ENCODE data around the gene FEM1A.
"Not testable (repeated sequence)": the region's sequence is repeated elsewhere in the genome, so short reads cannot be mapped to it uniquely, and the experiment has no call there.

The FEM1A gene

GRCh38 chr19:4791183-4792018, at the start of gene FEM1A:
TSS of gene FEM1A (plus strand) at chr19:4791734. CDS start at chr19:4791855, 121 bp downstream.
- DNase-seq, result peak; percentile 100
- in situ Hi-C loops (cut with HindIII; ENCODE audit: low pct_ligation_motif_present, low pct_unique_long_range_greater_than_20kb, low sequenced_read_pairs), result no loop called here

- DNase-seq, result no peak
- in situ Hi-C loops (cut with HindIII; ENCODE audit: low pct_ligation_motif_present, low pct_unique_long_range_greater_than_20kb, low sequenced_read_pairs), result no loop called here
Observed at GRCh38 chr19:4742723-4743646, 48.5 kb upstream of the FEM1A start.

GRCh38 chr19:4744451-4745174, 46.9 kb upstream of the FEM1A start:
- no peak for DNase-seq
- in situ Hi-C loops (cut with HindIII; ENCODE audit: low pct_ligation_motif_present, low pct_unique_long_range_greater_than_20kb, low sequenced_read_pairs), result no loop called here

- DNase-seq; in situ Hi-C loops (cut with HindIII; ENCODE audit: low pct_ligation_motif_present, low pct_unique_long_range_greater_than_20kb, low sequenced_read_pairs): not testable (repeated sequence)
Observed at GRCh38 chr19:4745175-4745574, 46.4 kb upstream of the FEM1A start.

- in situ Hi-C loops (cut with HindIII; ENCODE audit: low pct_ligation_motif_present, low pct_unique_long_range_greater_than_20kb, low sequenced_read_pairs), result no loop called here
- no peak for DNase-seq
Observed at GRCh38 chr19:4745986-4746385, 45.5 kb upstream of the FEM1A start.

- no peak for DNase-seq
- in situ Hi-C loops (cut with HindIII; ENCODE audit: low pct_ligation_motif_present, low pct_unique_long_range_greater_than_20kb, low sequenced_read_pairs), result no loop called here
Observed at GRCh38 chr19:4748185-4748584, 43.3 kb upstream of the FEM1A start.

- DNase-seq, result no peak
- in situ Hi-C loops (cut with HindIII; ENCODE audit: low pct_ligation_motif_present, low pct_unique_long_range_greater_than_20kb, low sequenced_read_pairs), result no loop called here
Observed at GRCh38 chr19:4748589-4748988, 42.9 kb upstream of the FEM1A start.

- DNase-seq, result no peak
- in situ Hi-C loops (cut with HindIII; ENCODE audit: low pct_ligation_motif_present, low pct_unique_long_range_greater_than_20kb, low sequenced_read_pairs), result no loop called here
Observed at GRCh38 chr19:4749870-4750590, 41.5 kb upstream of the FEM1A start.

GRCh38 chr19:4754248-4754647, 37.3 kb upstream of the FEM1A start:
- in situ Hi-C loops (cut with HindIII; ENCODE audit: low pct_ligation_motif_present, low pct_unique_long_range_greater_than_20kb, low sequenced_read_pairs), result no loop called here
- no peak for DNase-seq

GRCh38 chr19:4755459-4755858, 36.1 kb upstream of the FEM1A start:
- in situ Hi-C loops (cut with HindIII; ENCODE audit: low pct_ligation_motif_present, low pct_unique_long_range_greater_than_20kb, low sequenced_read_pairs), result no loop called here
- no peak for DNase-seq

- in situ Hi-C loops (cut with HindIII; ENCODE audit: low pct_ligation_motif_present, low pct_unique_long_range_greater_than_20kb, low sequenced_read_pairs), result no loop called here
- no peak for DNase-seq
Observed at GRCh38 chr19:4758082-4758481, 33.5 kb upstream of the FEM1A start.

GRCh38 chr19:4758659-4759058, 32.9 kb upstream of the FEM1A start:
- DNase-seq, result no peak
- in situ Hi-C loops (cut with HindIII; ENCODE audit: low pct_ligation_motif_present, low pct_unique_long_range_greater_than_20kb, low sequenced_read_pairs), result no loop called here

- in situ Hi-C loops (cut with HindIII; ENCODE audit: low pct_ligation_motif_present, low pct_unique_long_range_greater_than_20kb, low sequenced_read_pairs), result no loop called here
- DNase-seq, result peak; percentile 76
Observed at GRCh38 chr19:4759388-4760284, 31.9 kb upstream of the FEM1A start.

GRCh38 chr19:4760285-4760650, 31.3 kb upstream of the FEM1A start:
- no peak for DNase-seq
- in situ Hi-C loops (cut with HindIII; ENCODE audit: low pct_ligation_motif_present, low pct_unique_long_range_greater_than_20kb, low sequenced_read_pairs), result no loop called here

- in situ Hi-C loops (cut with HindIII; ENCODE audit: low pct_ligation_motif_present, low pct_unique_long_range_greater_than_20kb, low sequenced_read_pairs), result no loop called here
- no peak for DNase-seq
Observed at GRCh38 chr19:4763021-4763420, 28.5 kb upstream of the FEM1A start.

- in situ Hi-C loops (cut with HindIII; ENCODE audit: low pct_ligation_motif_present, low pct_unique_long_range_greater_than_20kb, low sequenced_read_pairs), result no loop called here
- no peak for DNase-seq
Observed at GRCh38 chr19:4764393-4764660, 27.2 kb upstream of the FEM1A start.

- in situ Hi-C loops (cut with HindIII; ENCODE audit: low pct_ligation_motif_present, low pct_unique_long_range_greater_than_20kb, low sequenced_read_pairs), result no loop called here
- peak; percentile 85 for DNase-seq
Observed at GRCh38 chr19:4768934-4769777, 22.4 kb upstream of the FEM1A start.
